HFFc6 (cell line): Measurements from ENCODE around the gene SLMAP. TPM values are rescaled to one million over a fixed set of nuclear protein-coding genes. Genes with fewer than 3 reads are reported as not detected.

Source experiments
- DNase-seq: peaks from one replicate; pipeline ENCODE4 v3.0.0-alpha.2; 2018
- H3K27ac Mint-ChIP-seq: 2 replicates; pipeline ENCODE4 v1.8.0; 2020; ENCODE audit warnings: mild to moderate bottlenecking, mixed read lengths
- H3K27me3 Mint-ChIP-seq: 2 replicates; pipeline ENCODE4 v1.8.0; 2021; ENCODE audit warnings: mild to moderate bottlenecking, moderate library complexity, mixed read lengths; ENCODE audit not compliant: insufficient read depth
- H3K36me3 Mint-ChIP-seq: 2 replicates; pipeline ENCODE4 v1.8.0; 2021; ENCODE audit warnings: low read depth, mixed read lengths
- H3K4me1 Mint-ChIP-seq: 2 replicates; pipeline ENCODE4 v1.8.0; 2020; ENCODE audit warnings: low read depth, mixed read lengths
- H3K4me3 Mint-ChIP-seq: 2 replicates; pipeline ENCODE4 v1.8.0; 2020; ENCODE audit warnings: mild to moderate bottlenecking, moderate library complexity, mixed read lengths
- H3K9me3 Mint-ChIP-seq: 2 replicates; pipeline ENCODE4 v1.8.0; 2020; ENCODE audit warnings: mild to moderate bottlenecking, mixed read lengths
- CTCF ChIP-seq: fragments of 200-600 bp; sonication (generic); IDR thresholded peaks from 2 replicates; pipeline ENCODE4 v1.5.0; 2021; ENCODE audit warnings: antibody characterized with exemption, mild to moderate bottlenecking
- total RNA-seq, 6 experiments: library from RNA; stranded (reverse); fragmentation: NEBNext Ultra II Directional; extraction: Animal tissue kit (Norgen Biotek cat#: 25700); gene quantifications; 2 replicates in 1 of 6; 3 replicates in 5 of 6; pipeline ENCODE4 v1.2.3, GENCODE V29; 2021

SLMAP gene
- total RNA-seq, 6 experiments from 2014 or later: 51.1 to 54.8 (median 52.3) TPM

- H3K27ac Mint-ChIP-seq: no peak overlapping the region
- no peak overlapping the region for H3K4me3 Mint-ChIP-seq
- no peaks in the 10 kb centered on the region for H3K36me3 Mint-ChIP-seq
- H3K9me3 Mint-ChIP-seq: no peaks in the 10 kb centered on the region
- no peak for TF ChIP-seq CTCF
- H3K4me1 Mint-ChIP-seq: peaks cover 31% of the 10 kb centered on the region
- no peak for DNase-seq
- no peaks in the 10 kb centered on the region for H3K27me3 Mint-ChIP-seq
Measured at GRCh38 chr3:57730682-57731081, 25.4 kb upstream of the SLMAP start.

DNA sequence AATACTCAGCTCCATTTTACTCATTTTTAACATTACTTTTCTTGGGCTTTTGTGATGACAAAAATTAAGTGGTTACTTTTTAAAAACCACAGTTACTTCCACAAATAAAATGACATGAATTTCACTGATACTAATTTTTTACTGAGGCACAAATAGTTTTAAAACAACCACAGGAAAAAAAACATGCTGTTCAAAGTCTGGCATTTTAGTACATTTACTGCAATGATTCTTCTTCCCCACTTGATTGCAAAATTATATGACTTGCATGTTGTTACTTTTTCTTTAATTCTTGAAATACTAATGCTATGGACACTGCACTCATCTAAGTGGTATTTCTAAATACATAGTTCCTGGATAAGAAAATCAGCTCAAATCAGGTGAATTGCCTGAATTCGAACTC is 24.8 kb upstream of the SLMAP start:
- Mint-ChIP-seq H3K4me1 (peaks cover 31% of the 10 kb centered on the region), H3K9me3 (no peaks in the 10 kb centered on the region), H3K36me3 (no peaks in the 10 kb centered on the region), H3K27me3 (no peaks in the 10 kb centered on the region), H3K27ac (no peak overlapping the region), H3K4me3 (no peak overlapping the region)
- no peak for TF ChIP-seq CTCF
- DNase-seq: peak; percentile 3

GRCh38 chr3:57733790-57734189 is 22.3 kb upstream of the SLMAP start:
- Mint-ChIP-seq H3K27me3 (no peaks in the 10 kb centered on the region; the same call in 1 of the 2 replicates), H3K4me3 (no peak overlapping the region), H3K36me3 (no peaks in the 10 kb centered on the region), H3K4me1 (peaks cover 31% of the 10 kb centered on the region), H3K9me3 (no peaks in the 10 kb centered on the region), H3K27ac (no peak overlapping the region)
- DNase-seq: no peak
- TF ChIP-seq CTCF: no peak

- Mint-ChIP-seq H3K4me1 (peaks cover 27% of the 10 kb centered on the region), H3K27ac (no peak overlapping the region), H3K4me3 (no peak overlapping the region), H3K9me3 (no peaks in the 10 kb centered on the region), H3K27me3 (no peaks in the 10 kb centered on the region; the same call in 1 of the 2 replicates), H3K36me3 (no peaks in the 10 kb centered on the region)
- no peak for TF ChIP-seq CTCF
- no peak for DNase-seq
Measured at GRCh38 chr3:57735405-57735804, 20.7 kb upstream of the SLMAP start.

- no peaks in the 10 kb centered on the region for H3K9me3 Mint-ChIP-seq
- no peak for DNase-seq
- no peak for TF ChIP-seq CTCF
- H3K27ac Mint-ChIP-seq: no peak overlapping the region
- no peak overlapping the region for H3K4me3 Mint-ChIP-seq
- no peaks in the 10 kb centered on the region for H3K36me3 Mint-ChIP-seq
- peaks cover 18% of the 10 kb centered on the region for H3K4me1 Mint-ChIP-seq
- H3K27me3 Mint-ChIP-seq: no peaks in the 10 kb centered on the region; the same call in 1 of the 2 replicates
Measured at GRCh38 chr3:57737840-57738239, 18.3 kb upstream of the SLMAP start.

GRCh38 chr3:57738391-57738790 is 17.7 kb upstream of the SLMAP start:
- Mint-ChIP-seq H3K4me3 (no peak overlapping the region), H3K4me1 (peaks cover 20% of the 10 kb centered on the region), H3K27me3 (no peaks in the 10 kb centered on the region; the same call in 1 of the 2 replicates), H3K27ac (no peak overlapping the region), H3K9me3 (no peaks in the 10 kb centered on the region), H3K36me3 (no peaks in the 10 kb centered on the region)
- DNase-seq: no peak
- TF ChIP-seq CTCF: no peak
